Activated CD8-positive, alpha-beta memory T cell treated with anti-CD3 and anti-CD28 coated beads, Interleukin-2, amount 50 U/mL, for 24 hours (primary cell): ENCODE measurements around the gene ROR1.
"Not testable (repeated sequence)": the region's sequence is repeated elsewhere in the genome, so short reads cannot be mapped to it uniquely, and the experiment has no call there.

Experiments used
- DNase-seq: peaks from one replicate; pipeline ENCODE4 v3.0.0-alpha.2; 2020; ENCODE audit errors: extremely low read depth

ROR1 gene

GRCh38 chr1:63793741-63794240 is 20.0 kb downstream of the ROR1 start:
- DNase-seq = no peak

GRCh38 chr1:63794354-63794753 is 20.5 kb downstream of the ROR1 start:
- no peak for DNase-seq

GRCh38 chr1:63794939-63795378 is 21.1 kb downstream of the ROR1 start:
- DNase-seq = no peak

- no peak for DNase-seq
These were observed 21.6 kb downstream of the ROR1 start for GRCh38 chr1:63795455-63795854.

GRCh38 chr1:63797056-63797726 is 23.4 kb downstream of the ROR1 start:
- no peak for DNase-seq

GRCh38 chr1:63798284-63798683 is 24.5 kb downstream of the ROR1 start:
- DNase-seq = no peak

- DNase-seq = no peak
These were observed 25.5 kb downstream of the ROR1 start for GRCh38 chr1:63799307-63799706.

GRCh38 chr1:63799820-63800219 is 26.0 kb downstream of the ROR1 start:
- no peak for DNase-seq

- no peak for DNase-seq
These were observed 28.3 kb downstream of the ROR1 start for GRCh38 chr1:63802109-63802508.

- DNase-seq = no peak
These were observed 31.1 kb downstream of the ROR1 start for GRCh38 chr1:63804829-63805484.

GRCh38 chr1:63807046-63807445 is 33.2 kb downstream of the ROR1 start:
- no peak for DNase-seq

- DNase-seq = no peak
These were observed 37.2 kb downstream of the ROR1 start for GRCh38 chr1:63810936-63811469.

GRCh38 chr1:63812071-63812700 is 38.4 kb downstream of the ROR1 start:
- no peak for DNase-seq

- no peak for DNase-seq
These were observed 40.0 kb downstream of the ROR1 start for GRCh38 chr1:63813829-63814277.

GRCh38 chr1:63816217-63816815 is 42.5 kb downstream of the ROR1 start:
- not testable (repeated sequence) for DNase-seq

GRCh38 chr1:63817152-63817667 is 43.4 kb downstream of the ROR1 start:
- DNase-seq = no peak

- DNase-seq = no peak
These were observed 43.9 kb downstream of the ROR1 start for GRCh38 chr1:63817700-63818099.

- DNase-seq = no peak
These were observed 44.9 kb downstream of the ROR1 start for GRCh38 chr1:63818567-63819325.

GRCh38 chr1:63819795-63820194 is 46.0 kb downstream of the ROR1 start:
- no peak for DNase-seq

GRCh38 chr1:63821091-63822005 is 47.5 kb downstream of the ROR1 start:
- no peak for DNase-seq
